Measurements from ENCODE around the gene FNDC7.
"Not testable (repeated sequence)": the region's sequence is repeated elsewhere in the genome, so short reads cannot be mapped to it uniquely, and the experiment has no call there.

The FNDC7 gene

GRCh38 chr1:108699375-108700332 is 13.1 kb upstream of the FNDC7 start:
- FAIRE-seq, result no peak
- no peak for DNase-seq (ENCODE audit: insufficient read length, low spot score)

DNA sequence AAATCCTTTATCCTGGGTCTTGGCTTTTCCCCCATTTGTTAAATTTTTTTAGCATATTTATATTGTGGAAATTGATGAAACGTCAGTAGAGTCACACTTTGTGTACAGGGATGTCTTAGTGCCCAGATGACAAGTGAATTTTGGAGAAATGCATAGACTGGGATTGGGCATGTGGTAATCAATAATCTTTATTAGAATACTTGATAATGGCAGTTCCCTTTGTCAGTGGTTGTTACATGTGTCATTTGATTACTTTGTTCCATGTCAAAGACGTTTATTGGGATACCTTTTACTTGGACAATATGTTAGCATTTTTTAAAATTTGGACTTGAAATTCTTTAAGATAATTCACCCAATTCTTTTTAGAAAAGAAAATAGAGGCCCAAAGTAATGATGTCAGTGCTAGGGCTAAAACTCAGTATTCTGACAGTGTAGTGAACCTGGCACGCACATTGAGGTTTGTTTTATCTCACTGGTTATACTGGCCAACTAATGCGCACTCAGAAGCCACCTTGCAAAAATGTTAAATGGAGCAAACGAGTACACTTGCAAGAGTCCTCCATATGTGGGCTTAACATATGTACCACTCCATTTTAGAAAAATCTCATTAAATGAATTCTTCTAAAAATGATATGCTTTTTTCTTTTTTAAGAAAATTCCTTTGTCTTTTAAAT is 11.4 kb upstream of the FNDC7 start:
- FAIRE-seq, result no peak

DNA sequence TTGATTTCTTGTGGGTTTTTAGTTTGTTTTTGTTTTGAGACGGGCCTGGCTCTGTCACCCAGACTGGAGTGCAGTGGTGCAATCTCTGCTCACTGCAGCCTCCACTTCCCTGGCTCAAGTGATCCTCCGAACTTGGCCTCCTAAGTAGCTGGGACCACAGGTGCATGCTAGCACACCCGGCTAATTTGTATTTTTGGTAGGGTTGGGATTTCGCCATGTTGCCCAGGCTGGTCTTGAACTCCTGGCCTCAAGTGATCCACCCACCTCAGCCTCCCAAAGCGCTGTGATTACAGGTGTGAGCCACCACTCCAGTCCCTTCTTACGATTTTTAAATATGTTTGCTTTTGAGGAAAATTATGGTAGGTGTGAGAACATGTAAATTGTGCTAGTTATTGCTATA is 10.6 kb upstream of the FNDC7 start:
- not testable (repeated sequence) for FAIRE-seq; DNase-seq (ENCODE audit: insufficient read length, low spot score)

More for the DNA sequence above, 11.4 kb upstream of the FNDC7 start:
- no peak for DNase-seq (ENCODE audit: insufficient read length, low spot score)

- no peak for FAIRE-seq
- no peak for DNase-seq (ENCODE audit: insufficient read length, low spot score)
Measured at GRCh38 chr1:108703939-108704338, 8.8 kb upstream of the FNDC7 start.

DNA sequence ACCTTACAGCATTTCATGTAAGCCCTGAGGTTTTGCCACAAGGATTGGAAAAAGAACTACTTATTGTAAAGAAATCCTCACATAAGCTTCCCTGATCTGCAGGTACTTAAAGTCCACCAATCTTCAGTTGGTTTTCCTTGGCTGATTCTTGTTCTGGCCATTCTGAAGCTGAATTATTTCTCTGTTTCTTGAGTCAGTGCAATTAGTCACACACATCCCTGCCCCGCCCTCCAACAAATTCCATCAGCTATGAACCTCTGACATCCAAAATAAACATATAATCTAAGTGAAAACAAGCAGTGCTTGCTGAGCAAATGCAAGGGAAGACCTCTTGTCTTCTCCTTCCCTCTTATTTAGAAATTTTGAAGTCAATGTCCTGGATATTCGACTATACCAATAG is 8.2 kb upstream of the FNDC7 start:
- FAIRE-seq (no peak), DNase-seq (ENCODE audit: insufficient read length, low spot score) (no peak)

GRCh38 chr1:108706643-108707042 is 6.1 kb upstream of the FNDC7 start:
- FAIRE-seq, result no peak
- no peak for DNase-seq (ENCODE audit: insufficient read length, low spot score)

DNA sequence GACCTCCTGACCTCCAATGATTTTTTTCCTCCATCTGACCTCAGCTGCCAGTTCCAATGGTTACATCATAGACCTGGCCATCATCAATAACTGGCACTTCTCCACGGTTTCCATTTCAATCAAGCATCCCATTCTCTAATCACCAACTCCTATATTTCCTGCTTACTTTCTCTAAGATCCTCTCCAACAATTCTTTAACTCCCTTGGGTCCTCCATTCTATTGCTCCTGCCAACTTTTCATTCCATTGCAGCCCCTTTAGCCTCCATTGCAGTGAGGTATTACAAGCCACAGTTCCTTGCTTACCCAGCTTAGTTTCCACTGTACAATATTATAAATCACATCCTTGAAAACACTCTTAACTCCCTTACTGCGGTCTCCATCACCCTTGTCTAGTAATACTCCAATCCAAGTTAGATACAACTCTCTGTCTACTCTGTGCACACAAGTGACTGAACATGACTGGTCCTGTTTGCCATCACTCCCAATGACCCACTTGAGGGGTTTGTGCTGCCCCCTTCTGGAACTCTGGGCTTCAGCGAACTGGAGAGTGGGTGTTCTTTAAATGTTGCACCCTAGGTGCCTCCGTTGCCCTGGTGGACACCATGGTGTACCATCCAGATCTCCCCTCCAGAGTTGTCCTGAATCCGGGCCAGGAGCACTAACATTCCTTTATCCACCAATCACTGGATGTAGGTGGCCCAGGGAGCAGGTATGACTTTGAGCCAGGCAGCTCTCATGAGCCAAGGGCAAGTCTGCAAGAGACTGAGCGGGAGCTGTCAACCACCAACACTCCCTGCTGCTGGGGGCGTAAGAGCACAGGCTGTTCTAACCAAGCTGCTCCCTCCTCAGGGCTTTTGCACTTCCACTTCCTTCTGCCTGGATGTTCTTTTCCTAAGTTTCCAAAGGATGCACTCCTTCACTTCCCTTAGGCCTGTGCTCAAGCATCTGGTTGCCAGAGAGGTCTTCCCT is 3.7 kb upstream of the FNDC7 start:
- FAIRE-seq, result no peak

GRCh38 chr1:108715932-108716331 is 3.2 kb downstream of the FNDC7 start:
- DNase-seq (ENCODE audit: insufficient read length, low spot score) (no peak), FAIRE-seq (no peak)

More for the DNA sequence above, 3.7 kb upstream of the FNDC7 start:
- DNase-seq (ENCODE audit: insufficient read length, low spot score), result no peak

DNA sequence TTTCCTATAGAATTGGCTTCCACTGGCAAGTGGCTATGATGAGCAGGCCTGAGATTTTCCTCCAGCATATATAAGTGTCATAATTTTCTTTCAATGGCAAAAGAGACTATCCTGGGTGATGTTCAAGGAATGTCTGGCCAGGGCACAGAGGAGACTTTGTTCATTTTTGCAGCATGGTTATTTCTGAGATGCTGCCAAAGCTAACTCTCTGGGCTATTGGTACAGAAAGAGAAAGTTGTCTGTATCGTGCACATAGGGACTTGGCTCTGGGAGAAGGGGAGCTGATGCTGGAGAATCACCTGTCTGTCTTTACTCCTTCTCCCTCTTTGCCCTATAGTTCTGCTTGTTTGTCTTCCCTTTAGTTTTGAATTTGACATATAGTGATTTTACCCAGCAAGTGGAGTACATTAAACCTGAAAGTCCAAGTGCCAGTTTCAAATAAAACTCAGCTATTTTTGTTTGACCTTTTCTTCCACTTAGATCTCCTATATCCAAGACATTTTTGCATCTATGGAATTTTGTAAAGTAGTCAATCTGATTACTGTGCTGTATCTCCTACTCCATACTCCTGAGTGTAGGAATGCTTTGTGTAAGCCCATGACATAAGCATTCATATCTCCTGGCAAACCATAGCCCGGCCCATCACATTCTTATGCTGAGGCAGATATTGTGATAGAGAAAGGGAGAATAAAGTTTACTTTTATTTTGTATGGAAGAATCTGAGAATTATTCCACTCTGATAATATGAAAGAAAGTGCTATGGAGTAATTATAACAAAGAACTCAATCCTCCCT is 3.9 kb downstream of the FNDC7 start:
- no peak for FAIRE-seq

GRCh38 chr1:108717774-108718316 is 5.1 kb downstream of the FNDC7 start:
- FAIRE-seq, result no peak
- no peak for DNase-seq (ENCODE audit: insufficient read length, low spot score)

More for the DNA sequence above, 3.9 kb downstream of the FNDC7 start:
- DNase-seq (ENCODE audit: insufficient read length, low spot score), result no peak

GRCh38 chr1:108718927-108719655 is 6.4 kb downstream of the FNDC7 start:
- no peak for DNase-seq (ENCODE audit: insufficient read length, low spot score)
- no peak for FAIRE-seq

GRCh38 chr1:108719656-108720435 is 7.1 kb downstream of the FNDC7 start:
- FAIRE-seq (no peak), DNase-seq (ENCODE audit: insufficient read length, low spot score) (no peak)

- DNase-seq (ENCODE audit: insufficient read length, low spot score) (no peak), FAIRE-seq (no peak)
Measured at GRCh38 chr1:108722292-108722691, 9.6 kb downstream of the FNDC7 start.

GRCh38 chr1:108725906-108726305 is 13.2 kb downstream of the FNDC7 start:
- no peak for FAIRE-seq
- no peak for DNase-seq (ENCODE audit: insufficient read length, low spot score)

GRCh38 chr1:108728327-108728923 is 15.7 kb downstream of the FNDC7 start:
- DNase-seq (ENCODE audit: insufficient read length, low spot score), result no peak

DNA sequence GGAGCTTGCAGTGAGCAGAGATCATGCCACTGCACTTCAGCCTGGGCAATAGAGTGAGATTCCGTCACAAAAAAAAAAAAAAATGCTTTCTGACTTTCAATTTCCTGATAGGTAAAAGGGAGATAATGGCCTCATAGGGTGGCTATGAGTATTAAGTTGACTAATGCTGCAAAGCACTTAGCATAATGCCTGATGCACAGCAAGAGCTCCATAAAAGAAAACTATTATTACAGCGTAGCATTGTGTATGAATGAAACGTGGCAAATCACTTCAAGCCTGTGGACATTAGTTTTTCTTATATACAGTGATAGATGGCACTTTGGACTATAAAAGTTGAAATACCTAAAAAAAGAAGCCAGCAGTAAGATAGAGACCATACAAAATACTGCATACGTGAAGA is 16.8 kb downstream of the FNDC7 start:
- FAIRE-seq, result no peak
- no peak for DNase-seq (ENCODE audit: insufficient read length, low spot score)

More at GRCh38 chr1:108728327-108728923, 15.7 kb downstream of the FNDC7 start:
- FAIRE-seq, result no peak

- no peak for DNase-seq (ENCODE audit: insufficient read length, low spot score)
- no peak for FAIRE-seq
Measured at GRCh38 chr1:108732398-108732797, 19.7 kb downstream of the FNDC7 start.

All from GM19239 (cell line).